ENCODE measurements around the gene PLCXD1.
"Not testable (repeated sequence)": the region's sequence is repeated elsewhere in the genome, so short reads cannot be mapped to it uniquely, and the experiment has no call there.

Gene PLCXD1

DNA sequence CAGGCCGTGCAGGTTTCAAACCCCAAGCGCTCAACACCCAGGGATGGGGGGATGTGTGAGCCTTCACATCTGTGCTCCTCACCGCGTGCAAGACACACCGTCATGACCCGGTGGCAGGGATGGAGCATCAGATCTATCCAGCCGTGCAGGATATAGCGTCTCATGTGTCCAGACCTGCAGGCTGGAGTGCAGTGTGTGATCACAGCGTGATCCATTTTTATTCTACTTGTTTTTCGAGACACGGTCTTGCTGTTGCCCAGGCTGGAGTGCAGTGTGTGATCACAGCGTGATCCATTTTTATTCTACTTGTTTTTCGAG lies 70.1 kb downstream of the PLCXD1 start:
- not testable (repeated sequence) for DNase-seq (ENCODE audit: low spot score)

DNA sequence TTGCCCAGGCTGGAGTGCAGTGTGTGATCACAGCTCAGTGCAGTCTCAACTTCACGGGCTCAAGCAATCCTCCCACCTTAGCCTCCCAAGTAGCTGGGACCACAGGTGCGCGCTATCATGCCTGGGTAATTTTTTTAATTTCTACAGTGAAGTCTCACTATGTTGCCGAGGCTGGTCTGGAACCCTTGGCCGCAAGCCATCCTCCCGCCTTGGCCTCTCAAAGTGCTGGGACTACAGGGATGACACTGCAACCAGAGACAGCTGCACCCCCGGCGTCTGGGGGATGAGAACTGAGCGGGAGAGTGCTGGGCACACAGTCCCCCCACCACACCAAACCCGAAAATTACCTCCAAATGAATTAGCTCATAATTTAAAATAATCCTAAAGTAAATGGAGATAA lies 70.6 kb downstream of the PLCXD1 start:
- no peak for DNase-seq (ENCODE audit: low spot score)

DNA sequence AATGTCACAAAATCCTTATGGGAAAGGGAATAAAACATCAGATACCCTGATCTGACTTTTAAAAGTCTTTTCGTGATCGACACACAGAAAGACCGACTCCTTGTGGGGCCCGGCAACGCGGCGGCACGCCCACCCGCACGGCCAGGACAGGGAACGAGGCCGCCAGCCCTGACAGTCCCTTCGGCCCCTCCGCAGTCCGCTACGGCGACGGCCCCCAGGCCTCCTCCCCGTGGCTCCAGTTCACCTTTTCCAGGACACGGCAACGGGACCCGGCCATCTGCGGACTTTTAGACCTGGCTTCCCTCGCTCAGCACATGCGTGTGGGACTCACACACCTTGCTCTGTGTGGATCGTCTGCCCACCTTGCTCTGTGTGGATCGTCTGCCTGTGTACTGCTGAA lies 71.0 kb downstream of the PLCXD1 start:
- DNase-seq (ENCODE audit: low spot score), result no peak

DNA sequence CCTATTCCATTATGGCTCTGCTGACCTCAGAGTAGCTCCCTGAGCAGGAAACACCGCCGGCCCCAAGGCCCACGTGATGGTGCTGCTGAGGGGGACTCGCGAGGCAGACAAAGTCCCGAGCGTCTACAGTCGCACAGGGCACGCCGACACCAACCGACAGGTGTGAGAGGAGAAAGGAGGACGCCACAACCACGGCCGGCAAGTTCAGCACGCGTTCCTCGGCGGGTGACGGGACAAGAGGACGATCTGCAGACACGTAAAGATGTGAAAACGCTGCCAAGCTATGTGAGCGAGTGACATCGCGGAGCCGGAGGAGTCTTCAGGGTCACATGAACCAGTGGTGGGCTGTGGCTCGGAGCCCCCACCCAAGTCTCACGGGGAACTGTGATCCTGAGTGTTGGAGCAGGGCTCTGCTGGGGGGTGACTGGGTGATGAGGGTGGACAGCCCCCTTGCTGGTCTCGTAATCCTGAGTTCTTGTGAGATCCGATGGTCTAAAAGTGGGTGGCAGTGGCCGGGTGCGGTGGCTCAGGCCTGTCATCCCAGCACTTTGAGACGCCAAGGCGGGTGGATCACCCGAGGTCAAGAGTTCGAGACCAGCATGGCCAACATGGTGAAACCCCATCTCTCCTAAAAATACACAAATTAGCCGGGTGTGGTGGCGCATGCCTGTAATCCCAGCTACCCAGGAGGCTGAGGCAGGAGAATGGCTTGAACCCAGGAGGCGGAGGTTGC lies 71.6 kb downstream of the PLCXD1 start:
- DNase-seq (ENCODE audit: low spot score), result no peak

Data from globus pallidus (tissue), 1 donor.